ENCODE data around the gene UTP3.
"Not testable (repeated sequence)": the region's sequence is repeated elsewhere in the genome, so short reads cannot be mapped to it uniquely, and the experiment has no call there.

UTP3 gene

GRCh38 chr4:70687392-70687791 lies 940 bp upstream of the UTP3 start:
- ATAC-seq = peak; percentile 2; the same call in 2 of the 3 replicates
- no peak for TF ChIP-seq OSR1 (CRISPR knock-in tag; IDR thresholded peaks at IDR 0.05)
- TF ChIP-seq SNAI2 (CRISPR knock-in tag; IDR thresholded peaks at IDR 0.05) = no peak
- TF ChIP-seq CSRNP3 (CRISPR knock-in tag; IDR thresholded peaks at IDR 0.05) = no peak
- TF ChIP-seq POU6F1 (CRISPR knock-in tag; IDR thresholded peaks at IDR 0.05; ENCODE audit: borderline replicate concordance, low read depth) = no peak
- TF ChIP-seq TSHZ2 (CRISPR knock-in tag; IDR thresholded peaks at IDR 0.05) = no peak
- TF ChIP-seq PPARA (CRISPR knock-in tag; IDR thresholded peaks at IDR 0.05; ENCODE audit: borderline replicate concordance) = no peak
- no peak for TF ChIP-seq RARB (CRISPR knock-in tag; IDR thresholded peaks at IDR 0.05)
- TF ChIP-seq BACH2 (CRISPR knock-in tag; IDR thresholded peaks at IDR 0.05; ENCODE audit: borderline replicate concordance) = no peak
- TF ChIP-seq ZC3H10 (CRISPR knock-in tag; IDR thresholded peaks at IDR 0.05) = no peak
- no peak for TF ChIP-seq GLIS3 (CRISPR knock-in tag; IDR thresholded peaks at IDR 0.05)
- no peak for TF ChIP-seq ZFP3 (CRISPR knock-in tag; IDR thresholded peaks at IDR 0.05)
- no peak for TF ChIP-seq ESRRG (CRISPR knock-in tag; IDR thresholded peaks at IDR 0.05)
- no peak for TF ChIP-seq ARNTL (CRISPR knock-in tag; IDR thresholded peaks at IDR 0.05; ENCODE audit: borderline replicate concordance, low read depth)
- no peak for TF ChIP-seq CREB5 (CRISPR knock-in tag; IDR thresholded peaks at IDR 0.05; ENCODE audit: low read depth)
- no peak for TF ChIP-seq TOX (CRISPR knock-in tag; IDR thresholded peaks at IDR 0.05; ENCODE audit: borderline replicate concordance)

GRCh38 chr4:70688795-70689231 lies 481 bp downstream of the UTP3 start:
- ATAC-seq = peak; percentile 3; the same call in 2 of the 3 replicates
- TF ChIP-seq ISL1 (CRISPR knock-in tag; IDR thresholded peaks at IDR 0.05) = no peak
- TF ChIP-seq POU6F1 (CRISPR knock-in tag; IDR thresholded peaks at IDR 0.05; ENCODE audit: borderline replicate concordance, low read depth) = no peak
- TF ChIP-seq CREB5 (CRISPR knock-in tag; IDR thresholded peaks at IDR 0.05; ENCODE audit: low read depth) = no peak
- TF ChIP-seq SNAI2 (CRISPR knock-in tag; IDR thresholded peaks at IDR 0.05) = no peak
- TF ChIP-seq ARNTL (CRISPR knock-in tag; IDR thresholded peaks at IDR 0.05; ENCODE audit: borderline replicate concordance, low read depth) = no peak
- TF ChIP-seq PPARA (CRISPR knock-in tag; IDR thresholded peaks at IDR 0.05; ENCODE audit: borderline replicate concordance) = no peak
- TF ChIP-seq TCF4 (CRISPR knock-in tag; IDR thresholded peaks at IDR 0.05; ENCODE audit: borderline replicate concordance) = no peak
- TF ChIP-seq GLIS3 (CRISPR knock-in tag; IDR thresholded peaks at IDR 0.05) = no peak
- no peak for TF ChIP-seq ZFP30 (CRISPR knock-in tag; IDR thresholded peaks at IDR 0.05)

GRCh38 chr4:70691661-70692060 lies 3.3 kb downstream of the UTP3 start:
- no peak for ATAC-seq
- TF ChIP-seq BACH2 (CRISPR knock-in tag; IDR thresholded peaks at IDR 0.05; ENCODE audit: borderline replicate concordance) (no peak), TOX (CRISPR knock-in tag; IDR thresholded peaks at IDR 0.05; ENCODE audit: borderline replicate concordance) (no peak)

- not testable (repeated sequence) for ATAC-seq
These were observed 6.3 kb downstream of the UTP3 start for GRCh38 chr4:70694633-70695032.

- not testable (repeated sequence) for ATAC-seq
These were observed 10.1 kb downstream of the UTP3 start for GRCh38 chr4:70698435-70698834.
